NCI-H146 (cell line): Measurements from ENCODE around the gene AREL1.

Source experiments
- DNase-seq: peaks from one replicate; lab custom pipeline; 2025; lab: John Stamatoyannopoulos, UW

Gene AREL1

DNA sequence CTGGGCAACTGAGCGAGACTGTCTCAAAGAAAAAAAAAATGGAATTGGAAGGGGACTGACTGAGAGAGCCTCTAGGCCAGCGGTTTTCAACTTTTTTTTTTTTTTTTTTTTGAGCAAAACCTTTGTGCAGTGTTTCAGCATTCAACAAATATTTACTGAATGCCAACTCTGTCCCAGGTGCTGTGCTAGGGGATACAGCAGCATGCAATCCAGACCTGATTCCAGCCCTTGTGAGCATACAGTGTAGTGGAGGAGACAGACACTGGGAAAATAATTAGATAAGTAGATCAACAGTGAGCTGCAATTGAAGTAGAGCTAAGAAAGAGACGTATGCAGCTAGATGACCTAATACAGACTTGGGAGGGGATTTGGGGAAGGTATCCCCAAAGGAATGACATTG is 77.0 kb downstream of the AREL1 start:
- no peak for DNase-seq

DNA sequence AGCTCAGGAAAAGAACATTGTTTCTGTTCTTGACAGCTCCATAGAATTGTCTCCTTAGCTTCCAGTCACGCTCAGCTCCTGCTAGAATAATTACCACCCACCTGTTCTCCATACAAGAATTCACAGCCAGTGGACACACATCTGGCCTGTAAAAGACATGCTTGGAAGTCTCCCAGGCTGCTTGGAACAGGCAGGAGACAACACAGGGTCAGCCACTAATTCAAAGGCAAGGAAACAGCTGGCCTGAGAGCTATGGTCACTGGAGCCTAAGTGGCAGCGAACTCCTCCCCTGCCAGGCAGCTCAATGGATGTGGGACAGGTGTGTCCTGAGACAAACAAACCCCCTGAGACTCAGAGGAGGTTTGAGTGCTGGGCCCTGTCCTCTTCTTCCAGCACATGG is 77.9 kb downstream of the AREL1 start:
- DNase-seq: peak; percentile 73

DNA sequence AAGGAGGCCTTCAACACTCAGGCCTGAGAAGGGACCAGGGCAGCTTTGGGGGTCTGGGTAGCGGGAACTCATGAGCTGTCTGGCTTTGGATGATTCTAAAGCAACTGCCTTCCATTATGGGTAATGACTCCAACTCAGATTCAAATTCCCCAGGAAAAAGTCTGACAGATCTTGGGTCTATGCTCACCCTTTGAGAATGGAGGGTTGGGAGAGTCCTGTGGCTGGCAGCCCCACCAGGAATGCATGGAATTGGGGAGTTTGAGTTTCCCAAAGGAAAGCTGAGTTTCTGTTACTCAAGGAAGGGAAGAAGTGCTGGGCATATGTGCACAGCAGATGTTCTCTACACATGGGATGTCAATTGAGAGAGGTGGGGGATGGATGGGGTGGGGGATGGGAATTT is 78.4 kb downstream of the AREL1 start:
- DNase-seq: no peak

DNA sequence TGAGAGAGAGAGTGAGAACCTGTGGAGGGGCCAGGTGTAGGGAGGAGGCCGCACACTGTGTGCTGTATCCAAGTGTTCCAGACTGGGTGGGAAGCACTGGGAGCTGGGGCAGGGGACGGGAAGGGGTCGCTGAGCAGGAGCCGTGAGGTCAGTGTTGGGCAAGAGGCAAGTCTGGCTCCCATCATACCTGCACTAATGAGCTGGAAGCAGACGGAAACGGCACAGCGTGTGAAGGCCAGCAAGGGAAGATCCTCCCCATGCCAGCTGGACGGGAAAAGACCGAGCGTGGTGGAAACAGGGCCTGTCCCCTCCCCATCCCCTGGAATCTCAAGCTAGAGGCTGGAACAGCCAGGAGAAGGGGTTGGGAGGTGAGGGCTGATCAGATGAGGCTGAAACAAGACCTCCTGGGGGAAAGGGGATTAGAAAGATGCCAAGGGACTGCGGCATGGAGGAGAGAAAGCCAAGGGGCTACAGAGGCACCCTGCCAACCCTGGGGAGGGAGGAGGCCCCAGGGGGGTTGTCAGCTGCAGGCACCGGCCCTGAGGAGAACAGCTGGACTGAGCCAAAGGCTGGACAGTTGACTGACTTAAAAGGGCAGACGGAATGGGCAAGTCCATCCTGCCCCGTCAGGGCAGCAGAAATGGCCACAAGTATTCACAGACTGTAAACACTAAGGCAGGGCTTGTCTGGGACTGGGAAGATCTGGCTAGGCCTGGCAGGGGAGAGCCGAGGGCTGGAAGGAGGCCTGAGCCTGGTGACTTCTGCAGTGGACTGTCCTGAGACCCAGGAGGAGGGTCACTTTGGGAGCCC is 81.8 kb downstream of the AREL1 start:
- DNase-seq: no peak

DNA sequence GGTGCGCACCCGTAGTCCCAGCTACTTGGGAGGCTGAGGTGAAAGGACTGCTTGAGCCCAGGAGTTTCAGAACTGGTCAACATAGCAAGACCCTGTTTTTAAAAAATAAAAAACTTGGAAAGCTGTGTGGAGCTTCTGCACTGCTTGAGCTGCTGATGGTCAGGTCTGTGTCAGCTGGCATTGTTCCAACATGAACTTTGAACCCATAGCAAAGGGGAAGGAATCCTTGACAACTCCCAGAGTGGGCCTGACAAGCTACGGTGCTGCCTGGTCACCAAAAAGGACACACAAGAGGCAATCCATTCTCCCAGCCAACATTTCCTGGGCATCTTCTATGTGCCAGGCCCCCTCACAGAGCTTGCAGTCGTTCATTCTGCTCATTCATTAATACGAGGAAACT is 84.5 kb downstream of the AREL1 start:
- no peak for DNase-seq

DNA sequence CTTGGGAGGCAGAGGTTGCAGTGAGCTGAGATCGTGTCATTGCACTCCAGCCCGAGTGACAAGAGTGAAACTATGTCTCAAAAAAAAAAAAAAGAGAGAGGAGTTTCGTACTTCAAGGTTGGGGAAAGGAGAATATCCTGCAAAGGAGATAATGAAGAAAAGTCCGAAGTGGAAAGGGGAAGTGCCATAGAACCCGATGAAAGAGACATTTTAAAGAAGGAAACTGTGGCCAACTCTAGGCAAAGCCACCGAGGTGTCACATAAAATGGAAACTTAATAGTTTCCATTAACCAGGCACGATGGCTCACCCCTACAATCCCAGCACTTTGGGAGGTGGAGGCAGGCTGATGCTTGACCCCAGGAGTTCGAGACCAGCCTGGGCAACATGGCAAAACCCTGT is 85.8 kb downstream of the AREL1 start:
- DNase-seq: no peak

DNA sequence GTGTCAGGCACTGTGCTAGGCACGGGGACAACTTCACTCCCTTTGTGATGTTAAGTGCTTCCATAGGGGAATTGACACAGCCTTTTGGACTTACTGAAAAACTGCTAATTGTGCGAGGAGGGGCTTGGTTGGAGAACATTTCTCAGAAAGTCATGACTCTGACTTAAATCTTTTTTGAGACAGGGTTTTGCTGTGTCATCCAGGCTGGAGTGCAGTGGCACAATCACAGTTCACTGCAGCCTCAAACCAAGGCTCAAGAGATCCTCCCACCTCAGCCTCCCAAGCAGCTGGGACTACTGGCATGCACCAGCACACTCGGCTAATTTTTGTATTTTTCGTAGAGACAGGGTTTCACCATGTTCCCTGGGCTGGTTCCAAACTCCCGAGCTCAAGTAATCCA is 90.6 kb downstream of the AREL1 start:
- no peak for DNase-seq

DNA sequence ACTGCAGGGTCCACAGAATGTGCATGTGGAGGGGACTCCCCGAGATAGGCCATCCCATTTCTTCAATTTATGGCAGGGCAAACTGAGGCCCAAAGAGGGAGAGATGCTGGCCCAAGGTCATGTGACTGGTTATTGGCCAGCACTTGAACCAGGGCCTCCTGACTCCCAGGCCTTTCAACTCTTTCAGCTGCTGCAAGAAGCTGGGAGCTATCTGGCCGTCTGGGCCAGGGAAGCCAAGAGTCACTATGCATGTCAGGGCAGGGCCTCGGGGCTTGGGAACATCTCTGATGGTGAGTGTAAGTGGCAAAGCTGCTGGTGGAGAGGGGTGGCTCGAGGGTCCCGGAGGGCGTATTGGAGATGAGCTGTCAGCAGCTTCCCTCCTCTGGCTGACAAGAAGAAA is 91.3 kb downstream of the AREL1 start:
- no peak for DNase-seq

DNA sequence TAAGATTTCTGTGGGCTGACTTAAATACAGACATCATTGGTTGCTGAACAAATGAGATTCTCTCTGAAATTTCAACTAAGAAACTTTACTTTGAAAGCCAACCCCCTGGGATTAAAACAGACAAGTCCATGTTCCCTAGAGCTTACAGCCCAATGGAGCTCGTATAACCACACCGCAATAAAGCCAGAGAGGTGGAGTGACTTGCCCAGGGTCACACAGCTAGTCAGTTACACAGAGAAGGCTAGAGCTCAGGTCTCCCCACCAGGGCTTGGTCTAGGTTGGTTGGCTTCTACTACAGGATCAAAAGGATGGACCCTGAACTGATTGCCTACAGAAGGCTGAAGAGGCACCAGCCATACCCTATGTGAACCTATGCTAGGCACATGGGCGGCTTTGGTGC is 92.0 kb downstream of the AREL1 start:
- DNase-seq: no peak

DNA sequence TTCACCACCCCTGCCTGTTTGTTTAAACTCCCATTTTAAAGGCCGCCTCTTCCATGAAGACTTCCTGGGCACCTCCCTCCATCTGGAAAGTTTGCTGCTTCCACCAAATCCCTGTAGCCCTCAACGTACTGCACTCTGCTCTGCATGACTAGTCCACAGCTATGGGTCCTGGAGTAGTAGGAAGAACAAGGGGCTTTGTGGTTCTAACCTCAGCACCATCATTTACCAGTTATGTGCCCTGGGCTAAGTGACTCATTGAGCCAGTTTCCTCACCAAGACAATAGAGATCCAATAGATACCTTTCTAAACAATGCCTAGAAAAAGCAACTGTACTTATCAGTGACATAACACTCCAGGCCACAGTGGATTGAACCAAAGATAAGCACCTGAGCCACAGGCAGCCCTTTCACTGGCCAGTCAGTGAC is 92.4 kb downstream of the AREL1 start:
- DNase-seq: no peak

DNA sequence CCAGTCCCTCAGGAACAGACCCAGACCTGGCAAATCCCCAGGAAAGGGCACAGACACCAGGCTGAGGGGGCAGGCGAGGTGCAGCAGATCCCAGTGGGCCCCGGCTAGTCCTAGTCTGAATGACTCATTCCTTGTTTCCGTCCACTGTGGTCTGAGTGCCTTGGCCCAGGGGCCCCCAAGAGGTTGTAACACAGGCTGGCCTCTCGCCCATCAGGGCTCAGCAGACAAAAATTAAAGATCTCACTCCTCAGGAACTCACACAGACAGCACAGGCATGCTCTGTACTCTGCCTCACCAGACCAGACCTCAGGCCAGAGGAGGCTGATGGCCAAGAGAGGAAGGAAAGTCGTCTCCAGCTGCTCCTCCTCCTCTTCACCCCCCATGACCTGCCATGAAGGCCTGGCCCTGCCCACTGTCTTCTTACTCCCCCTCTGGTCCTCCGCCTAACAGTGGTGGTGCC is 93.2 kb downstream of the AREL1 start:
- DNase-seq: no peak

DNA sequence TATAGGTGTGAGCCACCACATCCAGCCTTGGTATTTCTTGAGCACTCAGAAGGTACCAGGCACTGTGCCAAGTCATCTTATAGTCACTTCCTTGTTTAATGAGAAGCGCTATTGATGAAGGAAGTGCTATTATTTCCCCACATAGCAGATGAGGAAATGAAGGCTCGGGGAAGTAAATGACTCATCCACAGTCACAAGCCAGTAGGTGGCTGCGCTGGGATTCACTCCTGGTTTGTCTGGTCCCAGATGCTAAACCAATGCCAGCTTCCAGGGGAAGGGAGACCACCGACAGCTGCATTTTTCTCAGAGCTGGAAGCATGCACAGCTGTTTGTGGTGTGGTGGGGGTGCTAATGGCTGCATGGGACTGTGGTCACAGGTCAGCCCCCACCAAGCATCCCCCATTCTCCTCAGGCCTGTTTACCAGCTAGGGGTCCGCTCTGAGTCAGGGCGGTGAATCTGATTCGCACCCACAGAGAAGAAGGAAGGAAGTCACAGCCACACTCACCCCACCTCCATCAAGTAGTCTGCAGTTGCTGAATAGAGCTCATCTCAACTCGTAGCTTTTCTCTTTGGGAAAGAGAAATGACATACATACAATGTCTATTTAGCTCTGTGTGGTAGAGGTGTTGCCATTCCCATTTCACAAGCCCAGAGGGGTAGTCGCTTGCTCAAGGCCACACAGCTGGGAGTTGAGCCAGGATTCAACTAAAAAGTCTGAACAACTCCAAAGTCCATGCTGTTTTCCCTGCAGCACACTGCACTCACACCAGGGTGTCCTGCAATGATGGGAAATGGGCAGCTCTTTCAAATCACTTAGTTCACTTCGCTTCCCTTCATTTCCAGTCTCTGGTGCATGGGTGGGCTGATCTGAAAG is 94.6 kb downstream of the AREL1 start:
- DNase-seq: no peak

DNA sequence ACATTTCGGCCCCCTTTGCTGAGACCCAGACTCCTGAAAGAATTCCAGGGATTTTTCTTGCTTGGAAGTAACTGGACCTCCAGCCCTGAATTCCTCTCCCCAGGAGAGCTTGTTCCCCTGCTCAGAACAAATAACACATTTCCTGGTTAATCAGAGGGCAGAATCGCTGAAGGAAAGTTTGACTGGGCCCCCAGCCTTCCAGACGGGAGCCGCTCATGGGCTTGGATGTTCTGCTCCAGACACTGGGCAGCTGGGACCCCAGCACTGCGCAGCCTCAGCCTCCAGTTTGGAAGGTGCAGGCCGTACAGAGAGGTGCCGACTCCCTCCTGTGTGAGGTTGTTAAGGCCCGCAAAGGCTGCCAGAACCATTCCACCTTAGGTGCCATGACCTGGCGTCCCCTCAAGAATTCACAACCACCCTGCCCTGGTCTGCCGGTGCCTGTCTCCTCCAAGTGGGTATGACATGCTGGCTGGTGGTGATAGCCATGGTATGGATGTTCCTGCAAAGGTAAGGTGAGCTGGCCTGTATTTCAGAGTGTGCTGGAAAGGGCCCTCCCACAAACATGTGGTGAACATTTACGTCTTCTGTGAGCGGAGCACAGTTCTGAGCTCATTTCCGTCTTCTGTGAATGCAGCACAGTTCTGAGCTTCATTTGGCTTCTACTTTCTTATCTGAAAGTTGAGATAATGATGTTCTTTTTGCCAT is 95.7 kb downstream of the AREL1 start:
- no peak for DNase-seq

DNA sequence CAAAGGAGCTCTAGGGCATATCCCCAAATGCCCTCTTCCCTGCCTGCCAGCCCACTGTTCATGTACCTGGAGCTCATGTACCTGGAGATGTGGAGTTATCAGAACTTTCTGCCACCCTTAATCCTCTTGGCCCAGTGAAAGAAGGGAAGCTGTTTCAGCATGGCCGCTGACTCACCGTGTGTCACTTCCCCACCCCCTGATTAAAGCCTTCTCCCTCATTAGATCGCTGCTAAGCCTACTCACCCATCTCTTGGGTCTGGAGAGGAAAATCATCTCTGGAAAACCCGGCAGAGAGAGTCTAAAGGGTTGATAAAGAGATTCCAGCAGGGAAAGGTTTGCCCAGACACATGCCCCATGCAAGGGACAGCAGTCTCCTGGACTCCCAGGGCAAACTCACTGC is 96.4 kb downstream of the AREL1 start:
- no peak for DNase-seq

DNA sequence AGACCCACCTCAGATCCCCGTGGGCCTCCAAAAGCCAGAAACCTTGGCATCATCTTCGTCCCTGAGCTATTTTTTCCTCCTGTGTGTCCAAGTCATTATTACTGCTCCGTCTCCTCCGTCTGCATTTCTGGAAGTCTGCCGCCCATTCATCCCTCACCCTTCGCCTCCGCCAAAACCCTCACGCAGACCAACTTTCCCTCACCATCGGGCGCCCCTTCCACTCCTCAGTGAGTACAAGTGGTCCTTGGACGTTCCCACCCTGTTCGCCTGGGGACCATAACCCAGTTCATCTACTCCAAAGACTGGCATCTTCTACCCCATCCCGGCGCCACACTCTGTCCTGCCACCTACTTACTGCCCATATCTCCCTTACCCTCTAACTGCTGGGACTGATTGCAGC is 97.1 kb downstream of the AREL1 start:
- no peak for DNase-seq

DNA sequence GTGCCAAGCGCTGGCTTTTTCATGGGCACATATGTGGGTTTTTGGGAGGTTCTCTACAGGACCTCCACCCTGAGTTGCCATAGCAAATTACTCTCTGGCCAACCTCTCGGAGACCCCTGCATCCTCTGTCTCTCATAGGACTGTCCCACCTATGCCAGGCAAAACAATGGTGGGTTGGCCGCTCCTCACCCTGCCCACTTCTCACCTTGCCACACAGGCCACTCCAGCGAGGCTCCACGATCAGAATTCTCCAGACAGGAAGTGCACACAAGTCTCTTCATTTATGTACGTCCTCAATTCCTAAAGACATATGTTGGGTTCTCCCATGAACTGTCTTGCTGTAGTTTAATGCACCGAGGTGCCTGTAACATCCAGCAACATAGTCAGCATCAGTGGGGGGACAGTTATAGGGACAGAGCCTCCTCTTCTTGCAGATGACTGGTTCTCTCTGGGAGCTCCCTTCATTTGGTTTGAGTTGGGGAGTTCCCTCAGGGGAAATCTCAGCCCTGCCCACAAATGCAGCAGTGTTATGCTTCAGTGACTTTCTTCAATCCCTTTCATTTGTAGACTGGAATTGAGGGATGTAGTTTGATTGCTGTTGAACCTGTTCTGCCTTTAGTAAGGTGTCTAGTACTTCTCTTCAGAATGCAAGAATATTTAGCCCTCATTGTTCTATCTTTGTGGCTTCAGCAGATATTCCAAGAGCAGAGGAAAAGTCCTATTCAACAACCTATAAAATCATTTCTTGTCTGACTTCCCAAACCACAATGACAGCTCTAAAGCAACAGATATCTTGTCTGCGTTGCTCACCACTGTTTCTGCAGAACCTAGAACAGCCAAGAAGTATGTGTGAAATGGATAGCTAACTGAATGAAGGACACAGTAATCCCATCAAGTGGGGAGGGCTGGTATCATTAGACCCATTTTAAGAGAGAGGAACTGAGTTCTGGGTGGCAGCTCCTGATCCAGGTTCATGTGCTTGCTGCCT is 98.1 kb downstream of the AREL1 start:
- no peak for DNase-seq

DNA sequence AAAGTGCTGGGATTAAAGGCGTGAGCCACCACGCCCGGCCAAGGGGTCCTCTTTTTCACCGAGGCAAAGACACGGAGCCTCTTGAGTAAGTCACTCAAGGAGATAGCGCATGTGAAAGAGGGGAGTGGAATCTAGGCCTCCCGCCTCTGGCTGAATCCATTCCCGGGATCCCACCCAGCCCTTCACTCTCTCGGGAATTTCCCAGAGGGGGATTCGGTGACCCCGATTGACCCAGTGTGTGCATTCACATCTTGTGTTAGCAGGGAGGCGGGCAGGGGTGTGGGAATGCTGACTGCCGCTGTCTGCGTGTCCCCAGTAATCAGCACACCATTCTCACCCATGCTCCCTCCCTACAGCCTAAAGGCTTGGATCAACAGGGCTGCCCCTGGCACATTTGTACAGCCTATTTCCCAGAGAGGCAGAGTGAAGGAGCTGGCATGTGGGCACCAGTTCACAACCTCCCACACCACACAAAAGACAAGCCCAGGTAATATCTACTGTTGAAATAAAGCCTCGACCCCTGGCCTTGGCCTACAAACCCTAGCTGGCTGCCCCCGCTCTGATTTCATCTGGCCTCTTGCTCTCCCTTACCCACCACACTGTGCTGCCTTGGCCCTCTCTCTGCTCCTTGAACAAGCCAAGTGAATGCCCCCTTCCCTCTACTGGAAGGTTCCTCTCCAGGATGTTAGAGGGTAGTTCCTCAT is 99.5 kb downstream of the AREL1 start:
- no peak for DNase-seq

DNA sequence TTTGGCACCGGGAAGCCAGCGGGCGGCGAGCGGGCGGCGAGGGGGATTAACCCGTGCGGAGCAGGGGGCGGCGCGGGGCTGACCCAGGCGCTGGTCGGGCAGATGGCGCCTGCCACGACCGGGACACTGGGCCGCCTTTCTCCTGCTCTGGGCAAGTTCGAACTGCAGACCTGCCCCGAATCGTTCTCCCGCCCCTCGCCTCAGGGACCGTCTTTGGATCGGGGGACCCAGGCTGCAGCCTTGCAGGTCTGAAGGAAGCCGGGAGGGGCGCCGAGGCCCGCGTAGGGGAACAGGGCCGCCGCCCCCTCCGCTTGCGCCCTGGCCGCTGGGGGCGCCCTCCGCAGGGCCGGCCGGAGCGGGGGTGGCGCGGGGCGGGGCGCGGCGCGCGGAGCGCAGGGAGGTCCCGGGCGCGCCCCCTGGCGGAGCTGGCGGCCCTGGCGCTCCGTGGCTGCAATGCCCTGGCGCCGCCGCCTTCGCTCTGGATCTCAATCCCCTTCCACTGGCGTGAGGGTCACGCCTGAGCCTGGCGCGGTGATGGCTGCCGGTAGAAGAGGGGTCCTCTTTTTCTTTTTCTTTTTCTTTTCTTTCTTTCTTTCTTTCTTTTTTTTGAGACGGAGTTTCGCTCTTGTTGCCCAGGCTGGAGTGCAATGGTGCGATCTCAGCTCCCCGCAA is 100.4 kb downstream of the AREL1 start:
- DNase-seq: peak; percentile 54

DNA sequence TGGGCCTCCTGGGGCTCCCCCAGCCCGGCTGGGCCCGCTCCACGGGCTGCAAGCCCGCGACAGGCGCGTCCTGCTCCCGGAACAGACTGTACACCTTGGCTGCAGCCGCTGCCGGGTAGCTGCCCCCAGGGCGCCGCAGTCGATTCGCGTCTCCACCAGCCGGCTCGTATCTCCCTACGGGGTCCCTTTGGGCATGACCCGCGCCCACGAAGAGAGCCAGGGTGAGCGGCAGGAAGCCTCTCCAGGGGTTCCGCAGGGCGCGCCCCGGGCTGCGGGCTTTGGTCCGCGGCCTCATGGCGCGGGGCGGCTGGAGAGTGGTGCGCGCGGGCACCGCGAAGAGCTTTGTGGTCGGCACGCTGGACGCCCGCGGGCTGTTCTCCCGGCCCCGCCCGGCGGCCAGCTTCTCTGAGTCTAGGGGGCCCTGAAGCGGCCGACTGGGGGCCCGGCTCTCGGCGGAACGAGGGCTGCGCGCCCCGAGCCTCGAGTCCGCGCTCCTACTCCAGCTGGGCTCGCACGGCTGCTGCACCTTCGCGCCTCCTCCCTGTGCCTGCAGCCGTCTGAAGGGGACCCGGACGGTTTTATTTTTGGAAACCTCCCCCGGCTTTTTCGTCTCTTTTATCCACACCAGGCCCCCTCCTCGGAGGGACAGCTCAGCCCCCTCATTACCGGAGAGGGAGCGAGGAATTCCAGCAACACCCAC is 101.1 kb downstream of the AREL1 start, which contains the start of gene LTBP2:
LTBP2 (minus strand) TSS at position 588 of the 700 bp plus-strand sequence; CDS start at position 295, 293 bp downstream.
- DNase-seq: no peak
